Forelimb muscle (tissue), 1 donor: ENCODE measurements around the gene PTPRK. TPM values are rescaled to one million over a fixed set of nuclear protein-coding genes. Genes with fewer than 3 reads are reported as not detected.

Experiments used
- DNase-seq: peaks from one replicate; pipeline ENCODE4 v3.0.0-alpha.2; 2013; ENCODE audit warnings: low read depth
- polyA plus RNA-seq: library from polyadenylated mRNA; unstranded; fragments of 120-200 nt; gene quantifications from one replicate; pipeline ENCODE4 v1.2.1, GENCODE V29; 2013; ENCODE audit not compliant: insufficient read length

Gene PTPRK
- polyA plus RNA-seq, 1 donor = 15.6 TPM

GRCh38 chr6:128138694-128139093 is 381.7 kb downstream of the PTPRK start:
- no peak for DNase-seq

DNA sequence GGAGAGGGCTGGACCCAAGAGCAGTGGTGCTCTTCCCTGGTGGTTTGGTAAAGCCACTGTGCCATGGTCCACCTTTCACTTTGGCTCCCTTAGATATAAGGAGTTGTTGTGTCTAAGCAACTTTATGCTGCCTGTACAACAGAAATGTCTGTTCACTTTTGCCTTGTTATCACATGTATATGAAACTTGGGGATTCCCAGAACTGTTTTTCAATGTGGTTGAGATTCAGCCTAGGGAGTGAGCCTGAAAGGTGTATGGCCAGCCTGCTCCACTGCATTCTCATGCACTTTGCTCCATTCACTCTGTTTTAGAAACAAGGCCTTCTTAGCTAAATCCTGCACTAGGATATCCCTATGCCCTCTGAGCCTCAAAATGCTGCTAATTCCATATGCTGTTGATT is 385.1 kb downstream of the PTPRK start:
- no peak for DNase-seq

- no peak for DNase-seq
Measured at GRCh38 chr6:128131566-128131965, 388.8 kb downstream of the PTPRK start.

DNA sequence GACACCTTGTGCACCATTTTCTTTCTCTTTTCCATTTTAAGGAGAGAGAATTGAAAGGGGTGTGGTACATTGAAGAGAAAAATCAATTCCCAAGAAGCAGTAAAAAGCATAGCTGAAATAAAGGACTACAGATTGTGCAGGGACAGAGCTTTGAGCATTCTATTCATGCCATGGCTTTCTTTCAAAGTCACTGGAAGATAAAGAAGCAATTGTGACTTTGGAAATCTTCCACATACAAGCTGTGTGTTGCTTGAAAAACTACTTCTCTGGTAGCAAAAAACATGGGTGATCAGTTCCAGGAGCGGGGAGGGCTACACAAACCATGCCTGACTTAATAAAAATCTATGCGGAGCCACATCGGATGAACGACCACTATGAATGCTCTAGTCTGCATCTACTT is 389.4 kb downstream of the PTPRK start:
- DNase-seq = no peak

DNA sequence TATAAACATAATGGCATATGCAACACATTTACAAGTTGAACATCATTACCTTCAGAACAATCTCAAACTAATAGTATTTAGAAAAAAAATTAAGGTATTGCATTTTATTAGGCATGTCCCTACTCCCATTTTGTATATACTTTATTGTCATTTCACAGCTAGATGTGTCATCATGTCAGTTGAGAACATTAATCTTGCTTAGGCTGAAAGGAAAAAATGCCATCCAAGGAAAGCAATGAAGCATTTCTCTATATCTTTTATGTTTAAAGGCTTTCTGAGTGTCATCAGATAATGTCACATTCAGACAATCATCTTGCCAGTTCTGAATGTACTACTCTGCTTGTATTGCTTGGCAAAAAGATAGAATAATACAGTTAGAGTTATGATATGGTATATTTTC is 390.7 kb downstream of the PTPRK start:
- no peak for DNase-seq

GRCh38 chr6:128127650-128128049 is 392.7 kb downstream of the PTPRK start:
- no peak for DNase-seq

- DNase-seq = no peak
Measured at GRCh38 chr6:128124713-128125112, 395.7 kb downstream of the PTPRK start.

DNA sequence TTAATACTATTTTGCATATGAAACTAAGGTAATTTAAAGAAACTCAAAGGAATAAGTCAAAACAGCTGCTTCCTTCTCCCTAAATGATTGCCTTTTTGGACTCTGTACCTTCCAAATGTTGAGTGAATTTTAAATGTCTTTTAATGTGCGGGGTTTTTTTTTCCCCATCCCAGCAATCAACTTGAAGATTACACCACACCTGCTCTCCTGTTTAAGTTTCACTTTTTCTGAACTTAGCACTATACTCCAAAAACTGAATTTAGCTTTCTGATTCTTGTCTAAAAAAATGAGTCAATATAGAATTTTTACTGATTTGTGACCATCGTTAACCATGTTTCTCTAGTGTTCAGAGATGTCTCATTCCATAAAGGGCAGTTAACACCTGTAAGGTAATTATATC is 398.8 kb downstream of the PTPRK start:
- DNase-seq = no peak

- no peak for DNase-seq
Measured at GRCh38 chr6:128121190-128121589, 399.2 kb downstream of the PTPRK start.

DNA sequence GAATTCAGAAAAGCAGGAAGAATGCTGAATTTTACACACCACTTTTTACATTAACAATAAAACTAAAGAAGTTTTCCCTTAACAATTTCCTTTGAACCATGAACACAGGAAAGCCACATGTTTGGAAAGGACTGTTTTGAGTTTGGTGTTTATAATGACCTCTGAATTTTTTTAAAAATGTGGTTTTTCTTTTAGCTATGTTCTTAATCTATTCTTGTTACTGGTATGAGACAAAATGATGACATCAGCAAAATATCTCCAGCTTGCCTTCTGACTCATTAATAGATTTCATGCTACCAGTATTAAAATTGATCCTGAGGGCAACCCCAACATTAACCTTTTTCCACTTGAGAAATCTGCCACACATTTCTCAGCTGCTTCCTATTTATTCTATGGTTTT is 402.0 kb downstream of the PTPRK start:
- no peak for DNase-seq

DNA sequence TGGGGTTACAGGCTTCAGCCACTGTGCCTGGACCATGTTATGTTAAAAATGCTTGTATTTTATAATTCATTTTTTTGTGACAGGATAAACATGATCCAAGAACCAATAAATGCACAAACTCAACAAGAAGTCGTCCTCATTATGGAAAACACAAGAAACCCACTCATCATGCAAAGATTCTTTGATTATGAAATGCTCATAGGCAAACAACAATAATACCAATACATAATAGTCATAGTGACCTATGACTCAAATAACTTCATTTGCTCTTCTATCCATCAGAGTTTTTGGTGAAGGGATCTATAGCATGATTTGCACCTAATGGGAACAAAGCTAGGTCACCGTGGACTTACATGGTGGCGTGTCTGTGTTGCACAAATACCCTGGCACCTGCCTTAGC is 402.5 kb downstream of the PTPRK start:
- DNase-seq = no peak

GRCh38 chr6:128114164-128114563 is 406.2 kb downstream of the PTPRK start:
- DNase-seq = no peak

DNA sequence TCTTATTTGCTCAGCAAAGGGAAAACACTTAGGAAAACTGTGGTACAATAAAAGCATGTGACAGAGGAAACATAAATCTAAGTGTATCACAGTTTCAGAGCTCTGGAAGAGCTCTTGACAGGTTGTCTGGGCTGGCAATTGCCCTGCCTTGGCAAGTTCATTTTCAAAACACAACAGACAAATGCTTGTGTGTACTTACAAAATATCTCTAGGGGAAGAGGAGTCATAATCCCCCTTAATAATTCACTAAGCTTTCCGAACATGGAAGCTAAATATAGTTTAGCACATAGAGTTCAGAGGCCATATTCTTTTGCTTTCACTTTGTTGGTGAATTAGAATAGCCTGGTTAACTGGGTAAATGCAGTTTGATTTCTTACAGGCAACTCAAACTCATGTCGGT is 407.9 kb downstream of the PTPRK start:
- no peak for DNase-seq

- DNase-seq = no peak
Measured at GRCh38 chr6:128111096-128111495, 409.3 kb downstream of the PTPRK start.

GRCh38 chr6:128107682-128108081 is 412.7 kb downstream of the PTPRK start:
- DNase-seq = no peak

DNA sequence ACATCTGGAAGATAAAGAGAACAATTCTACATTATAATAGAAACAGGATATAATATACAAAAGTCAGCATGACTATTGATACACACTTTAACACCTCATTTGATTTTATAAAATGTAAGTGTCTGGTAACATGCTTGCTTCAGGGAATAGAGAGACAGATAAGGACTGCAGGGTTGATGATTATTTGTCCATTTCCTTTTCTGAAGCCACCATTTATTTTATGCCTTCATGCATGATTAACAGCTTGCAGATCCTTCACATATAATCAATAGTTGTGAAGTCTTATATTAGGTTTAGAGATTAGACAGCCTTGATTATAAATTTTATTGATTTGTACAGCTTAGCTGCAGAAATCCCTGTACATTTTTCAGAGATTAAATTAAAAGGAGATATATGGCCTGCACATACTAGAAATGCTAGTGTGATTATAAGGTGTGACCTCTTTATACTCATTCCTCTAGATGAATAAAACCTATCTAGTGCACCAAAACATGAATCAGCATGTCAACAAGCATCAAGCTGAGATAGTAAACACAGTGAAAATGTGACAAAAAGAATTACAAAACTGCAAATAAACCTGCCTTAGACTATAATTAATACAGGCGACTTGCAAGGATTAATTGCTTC is 420.7 kb downstream of the PTPRK start:
- DNase-seq = no peak

- DNase-seq = no peak
Measured at GRCh38 chr6:128098000-128098581, 422.3 kb downstream of the PTPRK start.

- DNase-seq = no peak
Measured at GRCh38 chr6:128097009-128097408, 423.4 kb downstream of the PTPRK start.

DNA sequence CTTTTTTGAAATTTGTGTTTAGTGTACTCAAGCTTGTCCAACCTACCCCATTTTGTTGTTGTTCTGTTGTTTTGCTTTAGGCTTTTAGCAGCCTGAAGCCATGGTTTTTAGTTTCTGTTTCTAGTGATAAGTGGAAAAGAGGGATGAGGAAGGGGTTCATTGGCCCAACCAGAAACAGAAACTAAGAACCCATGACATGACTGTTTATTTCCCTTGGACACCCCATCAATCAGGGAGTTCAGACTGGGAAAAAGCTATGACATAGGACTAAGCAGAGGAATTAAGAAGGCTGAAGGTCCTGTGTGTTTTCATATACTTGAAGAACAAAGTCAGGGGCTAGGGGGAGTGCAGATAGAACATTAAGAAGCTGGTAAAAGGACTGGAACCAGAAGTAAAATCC is 425.0 kb downstream of the PTPRK start:
- DNase-seq = no peak

GRCh38 chr6:128079021-128079420 is 441.4 kb downstream of the PTPRK start:
- DNase-seq = no peak

GRCh38 chr6:128078276-128078675 is 442.1 kb downstream of the PTPRK start:
- DNase-seq = no peak

DNA sequence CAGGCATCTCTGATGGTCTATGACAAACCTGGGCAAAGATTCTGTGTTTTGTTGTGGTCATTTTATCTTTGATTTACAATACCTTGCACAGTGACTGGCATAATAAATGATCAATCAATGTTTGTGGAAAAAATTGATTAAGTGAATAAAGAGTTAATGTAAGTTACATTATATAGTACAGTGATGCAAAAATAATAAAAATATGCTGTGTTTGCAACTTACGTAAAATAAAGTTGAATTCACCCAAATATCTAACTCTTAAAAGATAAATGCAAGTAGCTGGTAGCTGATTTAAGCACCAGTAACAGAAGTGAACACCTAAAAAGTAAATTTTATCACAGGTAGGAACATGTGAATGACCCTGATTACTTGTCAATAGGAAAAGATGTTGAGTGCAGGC is 443.6 kb downstream of the PTPRK start:
- DNase-seq = no peak

- DNase-seq = no peak
Measured at GRCh38 chr6:128074567-128074966, 445.8 kb downstream of the PTPRK start.

DNA sequence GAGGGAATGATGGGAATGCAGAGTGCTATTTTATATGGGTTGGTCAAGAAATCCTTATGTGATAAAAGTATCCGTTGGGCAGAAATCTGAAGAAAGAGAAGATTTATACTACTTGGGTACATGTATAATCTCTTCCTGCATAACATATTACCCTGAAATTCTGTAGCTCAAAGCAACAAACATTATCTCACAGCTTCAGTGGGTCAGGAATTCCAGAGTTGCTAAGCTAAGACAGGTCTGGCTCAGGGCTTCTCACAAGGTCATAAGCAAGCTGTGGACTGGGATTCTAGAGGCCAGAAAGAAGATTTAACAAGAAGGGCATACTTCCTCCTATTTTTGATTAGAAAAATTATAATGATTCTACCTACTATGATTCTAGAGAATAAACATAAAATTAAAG is 447.0 kb downstream of the PTPRK start:
- DNase-seq = no peak
